ENCODE data around the gene FBXO5.

Gene FBXO5

DNA sequence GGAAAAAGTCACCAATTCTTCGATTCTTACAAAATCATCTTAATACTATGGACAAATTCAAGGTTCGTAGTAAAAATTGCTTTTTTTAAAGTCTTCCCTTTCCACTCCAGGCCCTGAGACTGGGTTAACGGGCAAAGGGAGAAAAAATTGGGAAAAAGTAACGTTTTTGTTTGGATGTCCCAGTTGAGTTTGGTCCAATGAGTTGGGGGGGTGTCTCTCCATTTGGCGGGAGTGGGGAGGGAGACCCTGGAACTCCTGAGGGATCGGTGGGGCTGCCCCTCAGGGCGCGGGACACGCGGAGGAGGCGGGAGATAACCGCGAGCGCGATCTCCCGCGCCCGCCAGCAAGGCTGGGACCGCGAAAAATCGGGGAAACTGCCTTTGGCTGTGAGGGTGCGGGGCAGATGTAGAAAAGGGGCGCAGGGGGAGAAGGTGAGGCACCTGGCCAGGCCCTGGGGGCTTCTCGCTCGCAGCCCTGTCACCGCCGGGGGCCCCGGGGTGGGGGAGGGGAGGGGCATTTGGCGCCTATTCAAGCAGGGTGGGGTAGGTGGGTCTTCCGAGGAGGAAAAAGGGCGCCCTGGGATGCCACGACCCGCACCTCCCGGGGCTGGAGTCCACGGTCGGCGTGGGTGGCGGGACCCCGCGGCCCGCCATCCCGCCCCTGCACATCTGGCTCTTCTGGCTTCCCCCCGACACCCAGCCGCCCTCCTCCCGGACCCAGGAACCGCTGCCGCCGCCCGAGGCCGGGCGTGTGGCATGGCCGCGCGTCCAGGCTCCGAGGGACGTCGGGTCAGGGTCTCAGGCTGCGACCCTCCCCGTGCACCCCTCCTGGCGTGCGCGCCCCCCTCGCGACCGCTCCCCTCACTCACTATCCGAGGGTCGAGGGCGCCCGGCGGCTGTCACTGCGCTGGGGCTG, 595 bp downstream of the FBXO5 start:
- Histone ChIP-seq H3K9ac (ENCODE audit: low read depth, low read length, poor library complexity, severe bottlenecking) (peak overlapping the region; percentile 99), H3K4me3 (ENCODE audit: low read length, poor library complexity, severe bottlenecking) (peak overlapping the region; percentile 100), H3K79me2 (ENCODE audit: insufficient read depth, low read length) (peaks cover 93% of the 10 kb centered on the region), H2AFZ (ENCODE audit: low read length) (no peak overlapping the region; the same call in 1 of the 2 replicates), H3K4me1 (ENCODE audit: insufficient read depth, low read length, poor library complexity, severe bottlenecking) (peaks cover 54% of the 10 kb centered on the region), H3K4me2 (ENCODE audit: low read depth, low read length, poor library complexity, severe bottlenecking) (peak overlapping the region; percentile 97), H3F3A (ENCODE audit: low read depth) (no peaks in the 10 kb centered on the region), H3K9me3 (ENCODE audit: insufficient read depth, low read depth, low read length) (no peaks in the 10 kb centered on the region), H3K36me3 (ENCODE audit: insufficient read depth, low read length) (peaks cover 3% of the 10 kb centered on the region; the same call in 1 of the 2 replicates), H3K9me2 (replicated peaks; ENCODE audit: low read depth, low read length) (no peaks in the 10 kb centered on the region), H4K20me1 (ENCODE audit: insufficient read depth, low read length, poor library complexity, severe bottlenecking) (peaks cover 70% of the 10 kb centered on the region), H3K27me3 (ENCODE audit: insufficient read depth, low read length, poor library complexity, severe bottlenecking) (peaks cover 3% of the 10 kb centered on the region)
- TF ChIP-seq, protein P1, sequence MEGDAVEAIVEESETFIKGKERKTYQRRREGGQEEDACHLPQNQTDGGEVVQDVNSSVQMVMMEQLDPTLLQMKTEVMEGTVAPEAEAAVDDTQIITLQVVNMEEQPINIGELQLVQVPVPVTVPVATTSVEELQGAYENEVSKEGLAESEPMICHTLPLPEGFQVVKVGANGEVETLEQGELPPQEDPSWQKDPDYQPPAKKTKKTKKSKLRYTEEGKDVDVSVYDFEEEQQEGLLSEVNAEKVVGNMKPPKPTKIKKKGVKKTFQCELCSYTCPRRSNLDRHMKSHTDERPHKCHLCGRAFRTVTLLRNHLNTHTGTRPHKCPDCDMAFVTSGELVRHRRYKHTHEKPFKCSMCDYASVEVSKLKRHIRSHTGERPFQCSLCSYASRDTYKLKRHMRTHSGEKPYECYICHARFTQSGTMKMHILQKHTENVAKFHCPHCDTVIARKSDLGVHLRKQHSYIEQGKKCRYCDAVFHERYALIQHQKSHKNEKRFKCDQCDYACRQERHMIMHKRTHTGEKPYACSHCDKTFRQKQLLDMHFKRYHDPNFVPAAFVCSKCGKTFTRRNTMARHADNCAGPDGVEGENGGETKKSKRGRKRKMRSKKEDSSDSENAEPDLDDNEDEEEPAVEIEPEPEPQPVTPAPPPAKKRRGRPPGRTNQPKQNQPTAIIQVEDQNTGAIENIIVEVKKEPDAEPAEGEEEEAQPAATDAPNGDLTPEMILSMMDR (conservative IDR thresholded peaks at IDR 0.05; ENCODE audit: low read length): no peak
- TF ChIP-seq EZH2phosphoT487 (IDR thresholded peaks at IDR 0.05; ENCODE audit: borderline replicate concordance): no peak

DNA sequence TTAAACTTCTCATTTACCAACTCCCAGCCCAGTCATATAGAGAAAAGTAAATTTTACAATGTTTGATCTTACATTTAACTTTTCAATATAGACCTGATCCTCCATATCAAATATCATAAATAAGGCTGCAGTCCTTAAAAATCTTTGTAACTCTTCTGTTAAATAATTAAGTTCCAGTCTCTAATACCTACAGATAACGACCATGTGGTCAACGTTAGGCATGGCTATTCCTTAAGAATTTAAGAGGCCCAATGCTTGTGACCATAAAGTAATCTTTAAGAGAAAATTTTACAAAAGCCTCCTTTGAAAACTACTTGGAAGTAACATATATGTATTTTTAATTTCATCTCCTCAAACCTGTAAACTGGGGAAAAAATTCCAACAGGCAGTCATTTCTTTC, 1.6 kb downstream of the FBXO5 start:
- H3K79me2 ChIP-seq (ENCODE audit: insufficient read depth, low read length): peaks cover 93% of the 10 kb centered on the region
- peaks cover 2% of the 10 kb centered on the region; the same call in 1 of the 2 replicates for H3K36me3 ChIP-seq (ENCODE audit: insufficient read depth, low read length)
- peaks cover 3% of the 10 kb centered on the region for H3K27me3 ChIP-seq (ENCODE audit: insufficient read depth, low read length, poor library complexity, severe bottlenecking)
- H2AFZ ChIP-seq (ENCODE audit: low read length): no peak overlapping the region
- H3F3A ChIP-seq (ENCODE audit: low read depth): no peaks in the 10 kb centered on the region
- H3K4me1 ChIP-seq (ENCODE audit: insufficient read depth, low read length, poor library complexity, severe bottlenecking): peaks cover 62% of the 10 kb centered on the region
- no peaks in the 10 kb centered on the region for H3K9me3 ChIP-seq (ENCODE audit: insufficient read depth, low read depth, low read length)
- H3K4me2 ChIP-seq (ENCODE audit: low read depth, low read length, poor library complexity, severe bottlenecking): peak overlapping the region; percentile 97
- peaks cover 78% of the 10 kb centered on the region for H4K20me1 ChIP-seq (ENCODE audit: insufficient read depth, low read length, poor library complexity, severe bottlenecking)
- TF ChIP-seq, protein P1 (conservative IDR thresholded peaks at IDR 0.05; ENCODE audit: low read length): no peak
- no peak for TF ChIP-seq EZH2phosphoT487 (IDR thresholded peaks at IDR 0.05; ENCODE audit: borderline replicate concordance)
- H3K4me3 ChIP-seq (ENCODE audit: low read length, poor library complexity, severe bottlenecking): peak overlapping the region; percentile 100
- H3K9ac ChIP-seq (ENCODE audit: low read depth, low read length, poor library complexity, severe bottlenecking): peak overlapping the region; percentile 99
- H3K9me2 ChIP-seq (replicated peaks; ENCODE audit: low read depth, low read length): no peaks in the 10 kb centered on the region

DNA sequence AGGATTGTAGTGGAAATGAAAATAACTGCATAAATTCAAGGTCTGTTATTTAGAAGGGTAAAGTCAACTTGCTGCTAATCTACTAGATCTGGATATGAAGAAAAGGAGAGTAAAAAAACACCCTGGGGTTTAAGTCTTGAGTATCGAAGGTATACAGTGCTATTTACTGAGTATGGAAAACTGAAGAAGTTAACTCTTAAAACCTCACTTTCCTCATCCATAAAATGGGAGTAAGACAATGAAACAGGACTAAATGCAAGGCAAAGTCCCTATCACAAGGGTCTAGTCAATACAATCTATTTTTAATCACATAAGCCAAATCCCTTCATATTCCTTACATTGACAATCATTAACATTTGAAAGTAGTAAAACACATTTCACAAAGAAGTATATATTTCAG, 2.2 kb downstream of the FBXO5 start:
- peaks cover 56% of the 10 kb centered on the region for H3K4me1 ChIP-seq (ENCODE audit: insufficient read depth, low read length, poor library complexity, severe bottlenecking)
- peak overlapping the region; percentile 100 for H3K4me3 ChIP-seq (ENCODE audit: low read length, poor library complexity, severe bottlenecking)
- peaks cover 83% of the 10 kb centered on the region for H4K20me1 ChIP-seq (ENCODE audit: insufficient read depth, low read length, poor library complexity, severe bottlenecking)
- H2AFZ ChIP-seq (ENCODE audit: low read length): no peak overlapping the region
- TF ChIP-seq, protein P1 (conservative IDR thresholded peaks at IDR 0.05; ENCODE audit: low read length): no peak
- TF ChIP-seq EZH2phosphoT487 (IDR thresholded peaks at IDR 0.05; ENCODE audit: borderline replicate concordance): no peak
- H3K9me3 ChIP-seq (ENCODE audit: insufficient read depth, low read depth, low read length): no peaks in the 10 kb centered on the region
- H3K36me3 ChIP-seq (ENCODE audit: insufficient read depth, low read length): no peaks in the 10 kb centered on the region; the same call in 1 of the 2 replicates
- peak overlapping the region; percentile 97 for H3K4me2 ChIP-seq (ENCODE audit: low read depth, low read length, poor library complexity, severe bottlenecking)
- H3F3A ChIP-seq (ENCODE audit: low read depth): no peaks in the 10 kb centered on the region
- no peaks in the 10 kb centered on the region for H3K9me2 ChIP-seq (replicated peaks; ENCODE audit: low read depth, low read length)
- peaks cover 93% of the 10 kb centered on the region for H3K79me2 ChIP-seq (ENCODE audit: insufficient read depth, low read length)
- peaks cover 3% of the 10 kb centered on the region for H3K27me3 ChIP-seq (ENCODE audit: insufficient read depth, low read length, poor library complexity, severe bottlenecking)
- peak overlapping the region; percentile 99 for H3K9ac ChIP-seq (ENCODE audit: low read depth, low read length, poor library complexity, severe bottlenecking)

Measured in Loucy (cell line).